ENCODE data around the gene TEX22.

Gene TEX22

GRCh38 chr14:105369653-105370040 lies 28.7 kb upstream of the TEX22 start:
- no peak overlapping the region for H3K4ac ChIP-seq (ENCODE audit: low read depth in 1 of 2, low read length in 2 of 2)
- no peak overlapping the region for H2AK5ac ChIP-seq (ENCODE audit: low read length, severe bottlenecking)

DNA sequence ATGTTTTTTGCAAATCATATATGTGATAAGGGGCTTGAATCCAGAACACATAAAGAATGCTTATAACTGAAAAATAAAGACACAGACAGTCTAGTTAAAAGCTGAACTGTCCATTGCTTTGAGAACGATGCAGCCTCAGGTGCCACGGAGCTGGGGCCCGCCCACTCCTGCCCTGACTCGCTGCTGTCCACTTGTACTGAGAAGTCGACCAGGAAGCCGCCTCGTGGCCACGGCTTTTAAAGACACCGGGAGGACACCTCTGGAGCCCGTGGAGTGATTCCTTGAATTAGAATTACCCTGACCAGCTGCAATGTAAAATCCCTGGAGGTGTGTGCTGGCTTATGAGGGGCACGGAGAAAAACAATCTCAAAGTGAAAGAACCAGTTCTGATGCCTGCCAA lies 23.9 kb upstream of the TEX22 start:
- Histone ChIP-seq H3K27ac (ENCODE audit: low read length, poor library complexity, severe bottlenecking) (no peak overlapping the region), H3K4me1 (ENCODE audit: control insufficient read depth, insufficient read depth, low read depth, low read length) (no peaks in the 10 kb centered on the region), H3K9ac (ENCODE audit: low read length) (no peak overlapping the region), H2AFZ (ENCODE audit: low read depth, low read length) (no peak overlapping the region), H4K91ac (ENCODE audit: low read length) (no peak overlapping the region), H3K27me3 (ENCODE audit: control insufficient read depth in 1 of 2, insufficient read depth in 1 of 2, low read length in 2 of 2) (no peaks in the 10 kb centered on the region), H3K4me2 (ENCODE audit: low read length, poor library complexity, severe bottlenecking) (no peak overlapping the region), H2BK15ac (ENCODE audit: low read depth, poor library complexity, severe bottlenecking) (no peak overlapping the region), H2BK120ac (ENCODE audit: low read depth, low read length) (no peak overlapping the region), H3K79me1 (replicated peaks; ENCODE audit: low read length, poor library complexity, severe bottlenecking) (no peaks in the 10 kb centered on the region), H3K4me3 (ENCODE audit: insufficient read depth in 1 of 2, low read depth in 1 of 2, low read length in 2 of 2) (no peak overlapping the region), H3K9me3 (ENCODE audit: control insufficient read depth, low read length) (no peaks in the 10 kb centered on the region), H3K4ac (ENCODE audit: low read depth in 1 of 2, low read length in 2 of 2) (no peak overlapping the region), H3K18ac (ENCODE audit: low read depth in 1 of 2, low read length in 2 of 2) (no peak overlapping the region), H3K36me3 (ENCODE audit: control insufficient read depth in 1 of 2, insufficient read depth in 2 of 2, low read depth in 1 of 2, low read length in 2 of 2) (peaks cover 16 to 19% of the 10 kb centered on the region in 2 experiments), H2BK12ac (ENCODE audit: low read length in 2 of 2) (no peak overlapping the region), H3K14ac (ENCODE audit: low read length in 2 of 2) (no peak overlapping the region), H2AK5ac (ENCODE audit: low read length, severe bottlenecking) (no peak overlapping the region), H4K8ac (ENCODE audit: low read length) (no peak overlapping the region), H2BK5ac (ENCODE audit: low read depth, low read length, poor library complexity, severe bottlenecking) (no peak overlapping the region), H3K23ac (ENCODE audit: low read length in 2 of 2) (no peak overlapping the region)
- 95% methylated on average over 11 of the region's 11 CpGs for WGBS
- no peak for DNase-seq

More at GRCh38 chr14:105369653-105370040, 28.7 kb upstream of the TEX22 start:
- no peak overlapping the region for H4K8ac ChIP-seq (ENCODE audit: low read length)
- H2BK5ac ChIP-seq (ENCODE audit: low read depth, low read length, poor library complexity, severe bottlenecking) = no peak overlapping the region
- H3K4me2 ChIP-seq (ENCODE audit: low read length, poor library complexity, severe bottlenecking) = no peak overlapping the region
- no peak overlapping the region for H2BK12ac ChIP-seq (ENCODE audit: low read length in 2 of 2)
- no peak overlapping the region for H3K27ac ChIP-seq (ENCODE audit: low read length, poor library complexity, severe bottlenecking)
- no peak overlapping the region for H3K9ac ChIP-seq (ENCODE audit: low read length)
- peaks cover 25 to 56% of the 10 kb centered on the region in 2 experiments for H3K36me3 ChIP-seq (ENCODE audit: control insufficient read depth in 1 of 2, insufficient read depth in 2 of 2, low read depth in 1 of 2, low read length in 2 of 2)
- no peak overlapping the region for H3K14ac ChIP-seq (ENCODE audit: low read length in 2 of 2)
- H2BK15ac ChIP-seq (ENCODE audit: low read depth, poor library complexity, severe bottlenecking) = no peak overlapping the region
- H3K4me3 ChIP-seq (ENCODE audit: insufficient read depth in 1 of 2, low read depth in 1 of 2, low read length in 2 of 2) = no peak overlapping the region
- no peak for DNase-seq
- WGBS = 96% methylated on average over 25 of the region's 28 CpGs
- no peak overlapping the region for H3K23ac ChIP-seq (ENCODE audit: low read length in 2 of 2)
- H4K91ac ChIP-seq (ENCODE audit: low read length) = no peak overlapping the region
- H3K18ac ChIP-seq (ENCODE audit: low read depth in 1 of 2, low read length in 2 of 2) = no peak overlapping the region
- H3K9me3 ChIP-seq (ENCODE audit: control insufficient read depth, low read length) = no peaks in the 10 kb centered on the region
- H2AFZ ChIP-seq (ENCODE audit: low read depth, low read length) = no peak overlapping the region
- no peak overlapping the region for H2BK120ac ChIP-seq (ENCODE audit: low read depth, low read length)
- H3K4me1 ChIP-seq (ENCODE audit: control insufficient read depth, insufficient read depth, low read depth, low read length) = no peaks in the 10 kb centered on the region
- H3K79me1 ChIP-seq (replicated peaks; ENCODE audit: low read length, poor library complexity, severe bottlenecking) = no peaks in the 10 kb centered on the region
- no peaks in the 10 kb centered on the region for H3K27me3 ChIP-seq (ENCODE audit: control insufficient read depth in 1 of 2, insufficient read depth in 1 of 2, low read length in 2 of 2)

- H4K91ac ChIP-seq (ENCODE audit: low read length) = no peak overlapping the region
- no peaks in the 10 kb centered on the region for H3K9me3 ChIP-seq (ENCODE audit: control insufficient read depth, low read length)
- H2AFZ ChIP-seq (ENCODE audit: low read depth, low read length) = no peak overlapping the region
- H2BK5ac ChIP-seq (ENCODE audit: low read depth, low read length, poor library complexity, severe bottlenecking) = no peak overlapping the region
- H3K23ac ChIP-seq (ENCODE audit: low read length in 2 of 2) = no peak overlapping the region
- no peak overlapping the region for H2BK120ac ChIP-seq (ENCODE audit: low read depth, low read length)
- no peaks in the 10 kb centered on the region for H3K4me1 ChIP-seq (ENCODE audit: control insufficient read depth, insufficient read depth, low read depth, low read length)
- H3K4me3 ChIP-seq (ENCODE audit: insufficient read depth in 1 of 2, low read depth in 1 of 2, low read length in 2 of 2) = no peak overlapping the region
- peaks cover 16 to 26% of the 10 kb centered on the region in 2 experiments for H3K36me3 ChIP-seq (ENCODE audit: control insufficient read depth in 1 of 2, insufficient read depth in 2 of 2, low read depth in 1 of 2, low read length in 2 of 2)
- H4K8ac ChIP-seq (ENCODE audit: low read length) = no peak overlapping the region
- no peak overlapping the region for H2BK12ac ChIP-seq (ENCODE audit: low read length in 2 of 2)
- no peak overlapping the region for H3K27ac ChIP-seq (ENCODE audit: low read length, poor library complexity, severe bottlenecking)
- H3K18ac ChIP-seq (ENCODE audit: low read depth in 1 of 2, low read length in 2 of 2) = no peak overlapping the region
- no peak overlapping the region for H3K4me2 ChIP-seq (ENCODE audit: low read length, poor library complexity, severe bottlenecking)
- peaks cover 3% of the 10 kb centered on the region for H3K79me1 ChIP-seq (replicated peaks; ENCODE audit: low read length, poor library complexity, severe bottlenecking)
- H3K4ac ChIP-seq (ENCODE audit: low read depth in 1 of 2, low read length in 2 of 2) = no peak overlapping the region
- no peaks in the 10 kb centered on the region for H3K27me3 ChIP-seq (ENCODE audit: control insufficient read depth in 1 of 2, insufficient read depth in 1 of 2, low read length in 2 of 2)
- 75% methylated on average over 4 of the region's 4 CpGs for WGBS
- H3K14ac ChIP-seq (ENCODE audit: low read length in 2 of 2) = no peak overlapping the region
- DNase-seq = no peak
- no peak overlapping the region for H2AK5ac ChIP-seq (ENCODE audit: low read length, severe bottlenecking)
- H2BK15ac ChIP-seq (ENCODE audit: low read depth, poor library complexity, severe bottlenecking) = no peak overlapping the region
- no peak overlapping the region for H3K9ac ChIP-seq (ENCODE audit: low read length)
These were observed 22.7 kb upstream of the TEX22 start for GRCh38 chr14:105375635-105376057.

- no peak overlapping the region for H2BK12ac ChIP-seq (ENCODE audit: low read length in 2 of 2)
- no peak overlapping the region for H2AK5ac ChIP-seq (ENCODE audit: low read length, severe bottlenecking)
- H4K8ac ChIP-seq (ENCODE audit: low read length) = no peak overlapping the region
- no peak overlapping the region for H2AFZ ChIP-seq (ENCODE audit: low read depth, low read length)
- no peak for DNase-seq
- H4K91ac ChIP-seq (ENCODE audit: low read length) = no peak overlapping the region
- peaks cover 3% of the 10 kb centered on the region for H3K79me1 ChIP-seq (replicated peaks; ENCODE audit: low read length, poor library complexity, severe bottlenecking)
- no peak overlapping the region for H3K4me2 ChIP-seq (ENCODE audit: low read length, poor library complexity, severe bottlenecking)
- H3K27ac ChIP-seq (ENCODE audit: low read length, poor library complexity, severe bottlenecking) = no peak overlapping the region
- H3K4me1 ChIP-seq (ENCODE audit: control insufficient read depth, insufficient read depth, low read depth, low read length) = no peaks in the 10 kb centered on the region
- no peak overlapping the region for H3K23ac ChIP-seq (ENCODE audit: low read length in 2 of 2)
- no peak overlapping the region for H3K4ac ChIP-seq (ENCODE audit: low read depth in 1 of 2, low read length in 2 of 2)
- no peak overlapping the region for H2BK15ac ChIP-seq (ENCODE audit: low read depth, poor library complexity, severe bottlenecking)
- 86% methylated on average over 34 of the region's 34 CpGs for WGBS
- no peaks in the 10 kb centered on the region for H3K9me3 ChIP-seq (ENCODE audit: control insufficient read depth, low read length)
- no peak overlapping the region for H2BK120ac ChIP-seq (ENCODE audit: low read depth, low read length)
- no peak overlapping the region for H2BK5ac ChIP-seq (ENCODE audit: low read depth, low read length, poor library complexity, severe bottlenecking)
- no peak overlapping the region for H3K18ac ChIP-seq (ENCODE audit: low read depth in 1 of 2, low read length in 2 of 2)
- no peak overlapping the region for H3K4me3 ChIP-seq (ENCODE audit: insufficient read depth in 1 of 2, low read depth in 1 of 2, low read length in 2 of 2)
- H3K27me3 ChIP-seq (ENCODE audit: control insufficient read depth in 1 of 2, insufficient read depth in 1 of 2, low read length in 2 of 2) = no peaks in the 10 kb centered on the region
- no peak overlapping the region for H3K9ac ChIP-seq (ENCODE audit: low read length)
- H3K36me3 ChIP-seq (ENCODE audit: control insufficient read depth in 1 of 2, insufficient read depth in 2 of 2, low read depth in 1 of 2, low read length in 2 of 2) = peaks cover 12 to 27% of the 10 kb centered on the region in 2 experiments
- H3K14ac ChIP-seq (ENCODE audit: low read length in 2 of 2) = no peak overlapping the region
These were observed 21.6 kb upstream of the TEX22 start for GRCh38 chr14:105376521-105377440.
